D721Med (cell line): Measurements from ENCODE around the gene DBT.
A peak's percentile ranks its signal among the peaks of the same experiment; 100 is the strongest.
"Not testable (repeated sequence)": the region's sequence is repeated elsewhere in the genome, so short reads cannot be mapped to it uniquely, and the experiment has no call there.

Experiments
- DNase-seq: peaks from one replicate; pipeline ENCODE4 v3.0.0; 2011; ENCODE audit warnings: low spot score; ENCODE audit not compliant: insufficient read length
- FAIRE-seq: peaks from 2 replicates; lab custom pipeline; 2011; peaks lifted over from hg19 to GRCh38; lab: Jason Lieb, UNC
- CTCF ChIP-seq: IDR thresholded peaks from 2 replicates; pipeline ENCODE4 v1.5.1; 2012; ENCODE audit warnings: mild to moderate bottlenecking, control low read depth; ENCODE audit not compliant: insufficient read depth; ENCODE audit errors: missing control alignments

Gene DBT

GRCh38 chr1:100249537-100250257 is at the start of gene DBT:
TSS of gene DBT (minus strand) at chr1:100249834. CDS start at chr1:100249820, 14 bp downstream.
- FAIRE-seq (peak; percentile 89), DNase-seq (peak; percentile 63)
- TF ChIP-seq CTCF, result no peak

GRCh38 chr1:100298512-100298911 is 48.9 kb upstream of the DBT start:
- FAIRE-seq (no peak), DNase-seq (no peak)
- no peak for TF ChIP-seq CTCF

GRCh38 chr1:100296997-100297396 is 47.4 kb upstream of the DBT start:
- FAIRE-seq, DNase-seq: not testable (repeated sequence)

GRCh38 chr1:100296140-100296539 is 46.5 kb upstream of the DBT start:
- DNase-seq (no peak), FAIRE-seq (no peak)
- no peak for TF ChIP-seq CTCF

GRCh38 chr1:100292711-100293110 is 43.1 kb upstream of the DBT start:
- TF ChIP-seq CTCF, result no peak
- DNase-seq (no peak), FAIRE-seq (no peak)

- FAIRE-seq, result no peak
These were observed 40.7 kb upstream of the DBT start for GRCh38 chr1:100290291-100290690.

GRCh38 chr1:100287162-100287561 is 37.5 kb upstream of the DBT start:
- DNase-seq (no peak), FAIRE-seq (no peak)
- TF ChIP-seq CTCF, result no peak

More at GRCh38 chr1:100290291-100290690, 40.7 kb upstream of the DBT start:
- DNase-seq, result no peak
- TF ChIP-seq CTCF, result no peak
